ENCODE data around the gene SDK1. TPM values are rescaled to one million over a fixed set of nuclear protein-coding genes. Genes with fewer than 3 reads are reported as not detected.
"Not testable (repeated sequence)": the region's sequence is repeated elsewhere in the genome, so short reads cannot be mapped to it uniquely, and the experiment has no call there.

Gene SDK1
- total RNA-seq, 1 donor = 0.27 TPM

DNA sequence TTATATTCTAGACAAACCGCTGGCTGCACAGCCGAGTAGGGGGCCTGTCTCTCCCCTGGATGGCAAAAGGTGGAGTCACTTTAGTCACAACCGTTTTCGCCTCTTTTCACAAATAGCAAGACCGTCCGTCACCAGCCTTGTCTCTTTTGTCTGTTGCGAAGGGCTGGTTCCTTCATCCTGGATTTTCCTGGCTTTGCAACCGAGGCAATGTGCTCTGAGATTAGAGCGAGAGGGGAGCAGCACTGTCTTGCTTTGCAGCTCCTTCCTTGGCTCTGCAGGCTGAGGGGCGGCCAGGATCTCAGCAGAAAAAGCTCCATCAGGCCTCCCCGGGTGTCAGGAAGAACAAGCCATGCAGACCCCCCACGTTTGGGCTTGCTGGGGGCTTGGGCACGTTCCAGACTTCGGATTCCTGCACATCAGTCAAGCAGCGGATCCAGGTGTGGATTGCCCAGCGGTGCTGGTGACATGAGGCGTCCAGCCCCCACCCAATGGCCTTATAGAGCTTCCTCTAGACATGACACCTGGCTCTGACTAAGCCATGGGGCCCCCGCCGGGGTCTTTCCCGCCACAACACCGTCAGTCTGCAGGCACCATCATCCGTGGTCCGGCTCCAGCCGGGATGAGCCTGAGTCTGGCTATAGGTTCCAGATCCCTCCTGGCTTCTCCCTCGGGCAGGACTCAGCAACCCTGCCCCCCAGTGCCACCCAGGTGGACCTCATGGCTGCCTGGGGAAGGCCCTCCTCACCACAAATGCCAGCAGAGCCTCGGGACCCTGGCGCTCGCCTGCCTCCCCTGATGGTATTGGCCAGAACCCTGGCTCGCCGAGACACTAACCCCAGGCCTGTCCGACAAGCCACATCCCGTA lies 913.5 kb downstream of the SDK1 start:
- no peak for DNase-seq (ENCODE audit: low read depth)
- H3K4me3 ChIP-seq (ENCODE audit: low read depth, low read length) = no peak overlapping the region
- TF ChIP-seq, protein P1, sequence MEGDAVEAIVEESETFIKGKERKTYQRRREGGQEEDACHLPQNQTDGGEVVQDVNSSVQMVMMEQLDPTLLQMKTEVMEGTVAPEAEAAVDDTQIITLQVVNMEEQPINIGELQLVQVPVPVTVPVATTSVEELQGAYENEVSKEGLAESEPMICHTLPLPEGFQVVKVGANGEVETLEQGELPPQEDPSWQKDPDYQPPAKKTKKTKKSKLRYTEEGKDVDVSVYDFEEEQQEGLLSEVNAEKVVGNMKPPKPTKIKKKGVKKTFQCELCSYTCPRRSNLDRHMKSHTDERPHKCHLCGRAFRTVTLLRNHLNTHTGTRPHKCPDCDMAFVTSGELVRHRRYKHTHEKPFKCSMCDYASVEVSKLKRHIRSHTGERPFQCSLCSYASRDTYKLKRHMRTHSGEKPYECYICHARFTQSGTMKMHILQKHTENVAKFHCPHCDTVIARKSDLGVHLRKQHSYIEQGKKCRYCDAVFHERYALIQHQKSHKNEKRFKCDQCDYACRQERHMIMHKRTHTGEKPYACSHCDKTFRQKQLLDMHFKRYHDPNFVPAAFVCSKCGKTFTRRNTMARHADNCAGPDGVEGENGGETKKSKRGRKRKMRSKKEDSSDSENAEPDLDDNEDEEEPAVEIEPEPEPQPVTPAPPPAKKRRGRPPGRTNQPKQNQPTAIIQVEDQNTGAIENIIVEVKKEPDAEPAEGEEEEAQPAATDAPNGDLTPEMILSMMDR (IDR thresholded peaks at IDR 0.05; ENCODE audit: insufficient read depth, low read length) = no peak

DNA sequence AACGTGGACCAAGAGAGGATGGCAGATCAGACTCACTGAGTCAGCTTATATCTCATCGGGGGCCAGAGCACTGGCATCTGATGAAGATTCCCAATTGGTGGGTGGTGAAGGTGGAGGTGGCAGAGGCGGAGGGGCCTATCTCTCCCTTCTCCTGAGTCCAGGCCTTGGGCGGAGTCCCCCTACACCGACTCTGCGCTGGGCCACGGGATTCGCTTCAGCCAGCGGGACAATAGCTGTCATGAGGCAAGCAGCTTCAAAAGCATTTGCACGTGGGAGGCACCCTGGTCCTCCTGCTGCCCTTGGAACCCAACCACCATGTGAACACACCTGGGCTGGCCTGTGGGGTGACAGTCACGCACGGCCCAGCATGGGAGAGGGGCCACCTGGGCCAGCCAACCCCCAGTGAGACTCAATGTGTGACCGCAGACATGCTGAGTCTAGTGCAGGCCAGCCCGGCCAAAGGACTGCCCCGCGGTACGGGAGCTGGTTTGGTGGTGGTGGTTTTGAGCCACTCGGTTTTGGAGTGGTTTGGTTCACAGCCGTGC lies 914.2 kb downstream of the SDK1 start:
- TF ChIP-seq, protein P1 (IDR thresholded peaks at IDR 0.05; ENCODE audit: insufficient read depth, low read length) = no peak
- H3K4me3 ChIP-seq (ENCODE audit: low read depth, low read length) = no peak overlapping the region
- DNase-seq (ENCODE audit: low read depth) = no peak

DNA sequence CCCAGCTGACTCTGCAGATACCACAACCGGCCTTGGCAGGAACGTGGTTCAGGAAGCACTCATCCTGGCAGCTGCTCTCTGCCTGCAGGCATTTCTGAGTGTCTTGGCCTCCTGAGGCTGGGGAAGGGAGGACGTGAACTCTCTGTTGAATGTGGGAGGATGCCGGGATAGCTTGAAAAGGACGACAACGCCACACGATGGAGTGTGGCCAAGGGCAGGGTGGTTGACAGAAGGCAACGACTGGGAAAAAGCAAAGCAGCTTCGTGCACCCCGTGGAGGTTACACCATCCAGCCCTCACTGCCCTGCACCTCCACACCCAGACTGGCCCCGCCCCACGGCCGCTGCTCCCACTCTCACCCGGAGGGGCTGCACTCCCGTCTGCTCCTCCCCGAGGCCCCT lies 915.0 kb downstream of the SDK1 start:
- TF ChIP-seq, protein P1 (IDR thresholded peaks at IDR 0.05; ENCODE audit: insufficient read depth, low read length) = no peak
- no peak overlapping the region for H3K4me3 ChIP-seq (ENCODE audit: low read depth, low read length)
- DNase-seq (ENCODE audit: low read depth) = no peak

DNA sequence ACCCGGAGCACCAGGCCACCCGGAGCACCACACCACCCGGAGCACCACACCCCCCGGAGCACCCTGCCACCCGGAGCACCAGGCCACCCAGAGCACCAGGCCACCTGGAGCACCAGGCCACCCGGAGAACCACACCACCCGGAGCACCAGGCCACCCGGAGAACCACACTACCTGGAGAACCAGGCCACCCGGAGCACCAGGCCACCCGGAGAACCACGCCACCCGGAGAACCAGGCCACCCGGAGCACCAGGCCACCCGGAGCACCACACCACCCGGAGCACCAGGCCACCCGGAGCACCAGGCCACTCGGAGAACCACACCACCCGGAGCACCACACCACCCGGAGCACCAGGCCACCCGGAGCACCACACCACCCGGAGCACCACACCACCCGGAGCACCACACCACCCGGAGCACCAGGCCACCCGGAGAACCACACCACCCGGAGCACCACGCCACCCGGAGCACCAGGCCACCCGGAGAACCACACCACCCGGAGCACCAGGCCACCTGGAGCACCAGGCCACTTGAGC lies 916.1 kb downstream of the SDK1 start:
- not testable (repeated sequence) for H3K4me3 ChIP-seq (ENCODE audit: low read depth, low read length); DNase-seq (ENCODE audit: low read depth)

DNA sequence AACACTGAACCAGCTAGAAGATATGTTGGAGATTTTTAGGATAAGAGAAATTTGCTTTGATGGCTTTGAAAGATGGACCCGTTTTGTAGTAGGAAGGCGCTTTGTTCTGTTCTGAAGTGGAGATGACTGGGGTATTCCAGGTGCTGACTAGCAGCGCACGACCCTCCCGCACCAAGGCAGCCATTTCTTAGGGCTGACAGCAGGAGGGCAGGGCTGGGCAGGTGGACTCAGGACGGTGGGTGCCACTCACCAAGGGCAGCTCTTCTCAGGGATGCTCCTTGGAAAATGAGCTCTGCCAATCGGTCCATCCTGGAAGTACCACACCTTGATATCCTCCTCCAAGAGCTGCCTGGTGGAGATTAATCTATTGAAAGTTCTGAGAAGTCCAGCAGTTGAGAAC lies 917.4 kb downstream of the SDK1 start:
- DNase-seq (ENCODE audit: low read depth) = no peak
- no peak overlapping the region for H3K4me3 ChIP-seq (ENCODE audit: low read depth, low read length)
- TF ChIP-seq, protein P1 (IDR thresholded peaks at IDR 0.05; ENCODE audit: insufficient read depth, low read length) = no peak

DNA sequence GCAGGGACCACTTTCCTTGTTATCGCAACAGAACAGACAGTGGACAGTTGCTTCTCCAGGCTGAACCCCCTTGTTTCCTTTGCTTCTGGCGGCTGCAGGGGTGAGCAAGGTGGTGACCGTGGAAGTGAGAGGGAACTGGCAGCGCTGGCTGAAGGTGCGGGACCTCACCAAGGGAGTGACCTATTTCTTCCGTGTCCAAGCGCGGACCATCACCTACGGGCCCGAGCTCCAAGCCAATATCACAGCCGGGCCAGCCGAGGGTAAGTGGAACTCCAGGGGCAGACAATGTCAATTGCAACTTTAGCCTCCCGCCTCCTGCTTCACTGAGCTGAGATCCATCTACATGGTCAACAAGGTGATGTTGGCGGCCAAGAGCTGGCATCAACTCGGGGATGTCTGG lies 919.0 kb downstream of the SDK1 start:
- H3K4me3 ChIP-seq (ENCODE audit: low read depth, low read length) = no peak overlapping the region
- TF ChIP-seq, protein P1 (IDR thresholded peaks at IDR 0.05; ENCODE audit: insufficient read depth, low read length) = no peak
- DNase-seq (ENCODE audit: low read depth) = no peak

DNA sequence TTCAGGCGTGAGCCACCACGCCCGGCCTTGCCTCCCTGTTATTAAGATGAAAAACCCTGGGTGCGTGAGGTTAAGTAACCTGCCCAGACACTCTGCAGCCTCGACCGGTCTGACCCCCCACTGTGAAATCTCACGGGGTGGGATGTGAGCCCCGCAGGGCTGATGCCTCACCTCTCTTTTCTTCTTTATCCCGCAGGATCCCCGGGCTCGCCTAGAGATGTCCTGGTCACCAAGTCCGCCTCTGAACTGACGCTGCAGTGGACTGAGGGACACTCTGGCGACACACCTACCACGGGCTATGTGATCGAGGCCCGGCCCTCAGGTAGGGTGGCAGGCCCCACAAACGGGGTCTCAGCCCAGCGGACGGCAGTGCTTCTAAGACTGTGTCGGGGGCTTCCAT lies 920.0 kb downstream of the SDK1 start:
- no peak overlapping the region for H3K4me3 ChIP-seq (ENCODE audit: low read depth, low read length)
- DNase-seq (ENCODE audit: low read depth) = no peak
- TF ChIP-seq, protein P1 (IDR thresholded peaks at IDR 0.05; ENCODE audit: insufficient read depth, low read length) = no peak

All from fibroblast of the aortic adventitia (primary cell).